OCI-LY1 (cell line): Measurements from ENCODE around the gene KRTAP29-1.

Experiments
- H2AFZ ChIP-seq: fragments of 200-600 bp; sonication (generic), shearing (Covaris generic); 2 replicates; pipeline ENCODE4 v1.6.0; 2014; ENCODE audit warnings: antibody characterized with exemption, mild to moderate bottlenecking, low read length
- H3F3A ChIP-seq: fragments of 200-600 bp; sonication (generic), shearing (Covaris generic); 2 replicates; pipeline ENCODE4 v1.6.0; 2014; ENCODE audit warnings: mild to moderate bottlenecking, antibody characterized with exemption, low read length, moderate library complexity; ENCODE audit not compliant: insufficient read depth
- H3K27ac ChIP-seq: fragments of 200-600 bp; sonication (generic); 2 replicates; pipeline ENCODE4 v1.5.1; 2014; ENCODE audit warnings: low read length, mixed run types, mild to moderate bottlenecking, low read depth; ENCODE audit not compliant: poor library complexity, severe bottlenecking
- H3K27me3 ChIP-seq: fragments of 200-600 bp; sonication (generic); 2 replicates; pipeline ENCODE4 v1.6.0; 2014; ENCODE audit warnings: antibody characterized with exemption, mild to moderate bottlenecking, low read length, moderate library complexity; ENCODE audit not compliant: insufficient read depth
- H3K36me3 ChIP-seq: fragments of 200-600 bp; sonication (generic); 2 replicates; pipeline ENCODE4 v1.6.1; 2014; ENCODE audit warnings: mild to moderate bottlenecking, antibody characterized with exemption, low read length, moderate library complexity, mixed read lengths; ENCODE audit not compliant: insufficient read depth
- H3K4me1 ChIP-seq: fragments of 200-600 bp; sonication (generic); 2 replicates; pipeline ENCODE4 v1.5.1; 2014; ENCODE audit warnings: mild to moderate bottlenecking, low read length, moderate library complexity; ENCODE audit not compliant: insufficient read depth, severe bottlenecking
- H3K4me2 ChIP-seq: fragments of 200-600 bp; sonication (generic), shearing (Covaris generic); 2 replicates; pipeline ENCODE4 v1.6.1; 2014; ENCODE audit warnings: low read length
- H3K4me3 ChIP-seq: fragments of 200-600 bp; sonication (generic); 2 replicates; pipeline ENCODE4 v1.5.1; 2014; ENCODE audit warnings: low read length, low read depth, mild to moderate bottlenecking, mixed read lengths; ENCODE audit not compliant: poor library complexity, severe bottlenecking
- H3K79me2 ChIP-seq: fragments of 200-600 bp; shearing (Covaris generic); 2 replicates; pipeline ENCODE4 v1.6.1; 2016; ENCODE audit warnings: mixed run types, low read length, mixed read lengths; ENCODE audit not compliant: insufficient read depth
- H3K9ac ChIP-seq: fragments of 200-600 bp; sonication (generic), shearing (Covaris generic); 2 replicates; pipeline ENCODE4 v1.6.1; 2014; ENCODE audit warnings: mild to moderate bottlenecking, low read length, mixed read lengths
- H3K9me2 ChIP-seq: fragments of 200-600 bp; sonication (generic), shearing (Covaris generic); 2 replicates; pipeline ENCODE4 v1.6.1; 2014; ENCODE audit warnings: low read depth, mild to moderate bottlenecking, low read length, mixed read lengths
- H3K9me3 ChIP-seq: fragments of 200-600 bp; shearing (Covaris generic); 2 replicates; pipeline ENCODE4 v1.6.1; 2014; ENCODE audit warnings: low read length, mixed read lengths
- H4K20me1 ChIP-seq: fragments of 200-600 bp; sonication (generic), shearing (Covaris generic); 2 replicates; pipeline ENCODE4 v1.6.0; 2016; ENCODE audit warnings: mild to moderate bottlenecking, low read length; ENCODE audit not compliant: insufficient read depth
- EZH2 ChIP-seq: fragments of 200-600 bp; sonication (generic), shearing (Covaris generic); IDR thresholded peaks from 2 replicates; pipeline ENCODE4 v1.8.0; 2017; ENCODE audit warnings: borderline replicate concordance, mixed run types, mild to moderate bottlenecking, antibody characterized with exemption, low read length, moderate library complexity, mixed read lengths
- TF ChIP-seq, protein P1 (sequence below): fragments of 200-600 bp; sonication (generic), shearing (Covaris generic); IDR thresholded peaks from 2 replicates; pipeline ENCODE4 v1.5.1; 2017; ENCODE audit warnings: mild to moderate bottlenecking, antibody characterized with exemption, low read length, moderate library complexity, mixed read lengths

The KRTAP29-1 gene

DNA sequence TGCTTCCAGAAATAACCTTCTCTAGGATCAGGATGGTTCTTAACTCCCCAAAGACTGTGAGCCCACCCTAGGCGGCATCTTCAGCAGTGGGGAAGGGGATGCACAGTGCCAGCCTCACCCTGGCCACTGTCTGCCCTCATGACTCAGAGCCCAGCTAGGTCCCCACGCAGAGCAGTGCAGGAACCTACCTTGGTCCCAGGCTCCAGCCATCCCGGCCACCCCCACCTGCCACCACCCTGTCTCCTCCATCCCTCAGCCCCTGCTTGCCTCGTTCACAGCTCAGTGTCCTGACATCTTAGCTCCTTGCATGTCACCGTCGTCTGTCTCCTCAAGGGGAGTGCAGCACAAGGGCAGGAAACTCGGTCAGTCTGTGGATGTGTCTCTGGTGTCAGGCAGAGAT lies 29.0 kb upstream of the KRTAP29-1 start:
- no peaks in the 10 kb centered on the region for H3F3A ChIP-seq
- H3K4me1 ChIP-seq, result no peaks in the 10 kb centered on the region
- H3K9me3 ChIP-seq, result no peaks in the 10 kb centered on the region
- TF ChIP-seq EZH2, result no peak
- TF ChIP-seq, protein P1, sequence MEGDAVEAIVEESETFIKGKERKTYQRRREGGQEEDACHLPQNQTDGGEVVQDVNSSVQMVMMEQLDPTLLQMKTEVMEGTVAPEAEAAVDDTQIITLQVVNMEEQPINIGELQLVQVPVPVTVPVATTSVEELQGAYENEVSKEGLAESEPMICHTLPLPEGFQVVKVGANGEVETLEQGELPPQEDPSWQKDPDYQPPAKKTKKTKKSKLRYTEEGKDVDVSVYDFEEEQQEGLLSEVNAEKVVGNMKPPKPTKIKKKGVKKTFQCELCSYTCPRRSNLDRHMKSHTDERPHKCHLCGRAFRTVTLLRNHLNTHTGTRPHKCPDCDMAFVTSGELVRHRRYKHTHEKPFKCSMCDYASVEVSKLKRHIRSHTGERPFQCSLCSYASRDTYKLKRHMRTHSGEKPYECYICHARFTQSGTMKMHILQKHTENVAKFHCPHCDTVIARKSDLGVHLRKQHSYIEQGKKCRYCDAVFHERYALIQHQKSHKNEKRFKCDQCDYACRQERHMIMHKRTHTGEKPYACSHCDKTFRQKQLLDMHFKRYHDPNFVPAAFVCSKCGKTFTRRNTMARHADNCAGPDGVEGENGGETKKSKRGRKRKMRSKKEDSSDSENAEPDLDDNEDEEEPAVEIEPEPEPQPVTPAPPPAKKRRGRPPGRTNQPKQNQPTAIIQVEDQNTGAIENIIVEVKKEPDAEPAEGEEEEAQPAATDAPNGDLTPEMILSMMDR, result no peak
- H3K36me3 ChIP-seq, result no peaks in the 10 kb centered on the region
- H2AFZ ChIP-seq, result no peak overlapping the region
- H3K9me2 ChIP-seq, result no peaks in the 10 kb centered on the region
- no peak overlapping the region for H3K4me3 ChIP-seq
- no peaks in the 10 kb centered on the region for H4K20me1 ChIP-seq
- H3K9ac ChIP-seq, result no peak overlapping the region
- H3K27me3 ChIP-seq, result no peaks in the 10 kb centered on the region
- no peak overlapping the region for H3K4me2 ChIP-seq
- H3K27ac ChIP-seq, result no peak overlapping the region
- no peaks in the 10 kb centered on the region for H3K79me2 ChIP-seq

DNA sequence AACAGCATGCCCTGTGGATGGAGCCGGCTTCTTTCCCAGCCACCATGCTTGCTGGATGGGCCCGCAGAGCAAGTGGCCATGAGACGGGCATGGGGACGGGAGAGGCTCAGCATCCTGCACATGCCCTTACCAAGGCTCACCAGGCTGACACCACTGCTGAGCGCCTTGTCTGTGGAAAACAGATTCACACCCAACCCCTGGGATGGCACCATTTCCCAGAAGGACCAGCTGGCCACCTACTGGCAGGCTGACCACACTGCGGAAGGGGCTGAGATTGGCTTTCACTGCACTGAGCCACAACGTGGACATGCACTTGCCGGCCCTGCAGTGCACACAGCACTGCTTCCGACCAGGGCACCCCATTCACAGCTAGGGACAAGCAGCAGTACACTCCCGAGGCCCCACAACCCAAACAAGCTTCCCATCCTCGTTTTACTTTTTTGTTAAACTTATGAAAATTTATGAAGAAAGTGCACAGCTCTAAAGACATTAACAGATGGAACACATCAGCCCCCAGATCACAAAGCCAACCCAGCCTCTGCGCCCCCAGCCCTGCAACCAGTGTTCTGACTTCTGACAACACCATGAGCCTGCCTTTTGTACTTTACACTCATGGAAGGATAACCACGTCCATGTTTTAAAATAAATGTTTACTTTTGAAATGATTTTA lies 26.8 kb upstream of the KRTAP29-1 start:
- H3K79me2 ChIP-seq, result no peaks in the 10 kb centered on the region
- H4K20me1 ChIP-seq, result no peaks in the 10 kb centered on the region
- no peaks in the 10 kb centered on the region for H3K36me3 ChIP-seq
- no peak overlapping the region for H2AFZ ChIP-seq
- TF ChIP-seq EZH2, result no peak
- TF ChIP-seq, protein P1, result peak; percentile 31; the same call in 1 of the 2 replicates
- no peak overlapping the region for H3K27ac ChIP-seq
- H3K9me3 ChIP-seq, result no peaks in the 10 kb centered on the region
- H3K4me2 ChIP-seq, result no peak overlapping the region
- no peaks in the 10 kb centered on the region for H3K4me1 ChIP-seq
- no peak overlapping the region for H3K4me3 ChIP-seq
- H3K9ac ChIP-seq, result no peak overlapping the region
- no peaks in the 10 kb centered on the region for H3F3A ChIP-seq
- H3K9me2 ChIP-seq, result no peaks in the 10 kb centered on the region
- no peaks in the 10 kb centered on the region for H3K27me3 ChIP-seq

DNA sequence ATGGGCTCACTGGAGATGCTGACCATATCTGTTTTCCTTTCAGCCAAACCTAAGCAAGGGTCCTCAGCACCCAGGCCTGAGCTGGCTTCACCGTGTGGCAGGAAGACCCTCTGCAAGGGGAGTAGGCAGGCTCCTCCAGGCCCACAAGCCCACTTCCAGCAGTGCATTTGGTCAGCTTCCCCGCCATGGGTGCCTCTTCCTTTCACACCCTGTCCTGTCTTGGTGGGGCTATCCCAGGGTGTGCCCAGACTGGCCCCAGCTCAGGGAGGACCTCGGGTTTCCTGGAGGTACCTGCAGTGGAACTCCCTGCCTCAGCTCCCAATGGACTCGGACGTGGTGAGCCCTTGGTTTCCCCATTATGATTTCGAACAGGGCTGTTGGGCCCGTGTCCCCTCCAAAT lies 25.6 kb upstream of the KRTAP29-1 start:
- Histone ChIP-seq H3K79me2 (no peaks in the 10 kb centered on the region), H3K9ac (no peak overlapping the region), H3K4me1 (no peaks in the 10 kb centered on the region), H3F3A (no peaks in the 10 kb centered on the region), H3K27ac (no peak overlapping the region), H3K4me2 (no peak overlapping the region), H4K20me1 (no peaks in the 10 kb centered on the region), H3K4me3 (no peak overlapping the region), H3K9me3 (no peaks in the 10 kb centered on the region), H3K9me2 (no peaks in the 10 kb centered on the region), H3K27me3 (no peaks in the 10 kb centered on the region), H2AFZ (no peak overlapping the region), H3K36me3 (no peaks in the 10 kb centered on the region)
- TF ChIP-seq, protein P1, result no peak
- no peak for TF ChIP-seq EZH2
